Smooth muscle cell (in vitro differentiated cells): ENCODE results near the gene PLEKHA8. TPM values are rescaled to one million over a fixed set of nuclear protein-coding genes. Genes with fewer than 3 reads are reported as not detected.

Source experiments
- DNase-seq: peaks from one replicate; lab custom pipeline; 2025; ENCODE audit not compliant: unreplicated experiment; lab: John Stamatoyannopoulos, UW
- H2AFZ ChIP-seq: fragments of 200-600 bp; sonication (generic); 2 replicates; pipeline ENCODE4 v1.6.0; 2016; ENCODE audit warnings: antibody characterized with exemption, low read depth, mild to moderate bottlenecking
- H3F3A ChIP-seq: fragments of 200-600 bp; sonication (generic); 2 replicates; pipeline ENCODE4 v1.6.0; 2017; ENCODE audit warnings: antibody characterized with exemption, low read depth
- H3K27ac ChIP-seq: fragments of 200-600 bp; sonication (generic); 2 replicates; pipeline ENCODE4 v1.5.1; 2016; ENCODE audit warnings: low read depth, mild to moderate bottlenecking
- H3K27me3 ChIP-seq: fragments of 200-600 bp; sonication (generic); 2 replicates; pipeline ENCODE4 v1.6.1; 2016; ENCODE audit warnings: low read depth, mild to moderate bottlenecking
- H3K36me3 ChIP-seq: fragments of 200-600 bp; sonication (generic); 2 replicates; pipeline ENCODE4 v1.5.1; 2016; ENCODE audit warnings: low read depth
- H3K4me1 ChIP-seq: fragments of 200-600 bp; sonication (generic); 2 replicates; pipeline ENCODE4 v1.5.1; 2016; ENCODE audit warnings: low read depth
- H3K4me2 ChIP-seq: fragments of 200-600 bp; sonication (generic); 2 replicates; pipeline ENCODE4 v1.6.0; 2016; ENCODE audit warnings: mild to moderate bottlenecking
- H3K4me3 ChIP-seq: fragments of 200-600 bp; sonication (generic); 2 replicates; pipeline ENCODE4 v1.5.1; 2016; ENCODE audit warnings: mild to moderate bottlenecking
- H3K79me2 ChIP-seq: fragments of 200-600 bp; sonication (generic); 2 replicates; pipeline ENCODE4 v1.6.0; 2016; ENCODE audit warnings: low read depth, mild to moderate bottlenecking
- H3K9ac ChIP-seq: fragments of 200-600 bp; sonication (generic); 2 replicates; pipeline ENCODE4 v1.6.0; 2016; ENCODE audit warnings: low read depth
- H3K9me3 ChIP-seq: fragments of 200-600 bp; sonication (generic); replicated peaks from 2 replicates; pipeline ENCODE4 v1.5.1; 2016; ENCODE audit warnings: low read depth
- H4K20me1 ChIP-seq: fragments of 200-600 bp; sonication (generic); 2 replicates; pipeline ENCODE4 v1.6.0; 2016; ENCODE audit warnings: low read depth
- CTCF ChIP-seq: fragments of 200-600 bp; sonication (generic); IDR thresholded peaks from 2 replicates; pipeline ENCODE4 v1.5.1; 2017; ENCODE audit warnings: borderline replicate concordance, mild to moderate bottlenecking, antibody characterized with exemption; ENCODE audit not compliant: insufficient read depth, poor library complexity, severe bottlenecking
- WGBS: methylation state at CpG from one replicate; pipeline ENCODE4 v1.1.7; 2016; ENCODE audit warnings: low lambda C conversion rate; 5-methylcytosine and 5-hydroxymethylcytosine counted together
- polyA plus RNA-seq: library from polyadenylated mRNA; unstranded; fragments of >200 nt; fragmentation: Nextera tagmentation; extraction: Ambion mirVana; gene quantifications from 2 replicates; pipeline ENCODE4 v1.2.1, GENCODE V29; 2016
- total RNA-seq: library from RNA; depleted of rRNA; stranded (reverse); fragments of >200 nt; gene quantifications from 2 replicates; pipeline ENCODE4 v1.2.3, GENCODE V29; 2014

Gene PLEKHA8
- total and polyA plus RNA-seq, 2 experiments from 2014 or later, result 10.0 to 20.4 TPM

- Histone ChIP-seq H3K9me3 (no peaks in the 10 kb centered on the region), H3K27me3 (no peaks in the 10 kb centered on the region), H3K4me3 (no peak overlapping the region), H3K79me2 (no peaks in the 10 kb centered on the region), H2AFZ (no peak overlapping the region), H3K36me3 (no peaks in the 10 kb centered on the region), H3K9ac (no peak overlapping the region), H3F3A (no peaks in the 10 kb centered on the region), H3K4me2 (no peak overlapping the region), H3K27ac (no peak overlapping the region), H4K20me1 (peaks cover 24% of the 10 kb centered on the region), H3K4me1 (no peaks in the 10 kb centered on the region)
- 96% methylated on average over 3 of the region's 3 CpGs for WGBS
- DNase-seq, result no peak
- TF ChIP-seq CTCF, result no peak
These were observed 56.0 kb downstream of the PLEKHA8 start for GRCh38 chr7:30084212-30084611.

- no peaks in the 10 kb centered on the region for H3K36me3 ChIP-seq
- H3K27ac ChIP-seq, result no peak overlapping the region
- TF ChIP-seq CTCF, result no peak
- no peaks in the 10 kb centered on the region for H3K27me3 ChIP-seq
- no peak for DNase-seq
- H3K9ac ChIP-seq, result no peak overlapping the region
- H3F3A ChIP-seq, result no peaks in the 10 kb centered on the region
- no peaks in the 10 kb centered on the region for H3K4me1 ChIP-seq
- H3K4me3 ChIP-seq, result no peak overlapping the region
- H2AFZ ChIP-seq, result no peak overlapping the region
- no peaks in the 10 kb centered on the region for H3K9me3 ChIP-seq
- H3K79me2 ChIP-seq, result no peaks in the 10 kb centered on the region
- H3K4me2 ChIP-seq, result no peak overlapping the region
- H4K20me1 ChIP-seq, result peaks cover 17% of the 10 kb centered on the region
These were observed 58.3 kb downstream of the PLEKHA8 start for GRCh38 chr7:30086529-30086928.

- H3K79me2 ChIP-seq, result no peaks in the 10 kb centered on the region
- no peak overlapping the region for H3K4me3 ChIP-seq
- H3K27ac ChIP-seq, result no peak overlapping the region
- H4K20me1 ChIP-seq, result peaks cover 15% of the 10 kb centered on the region
- H2AFZ ChIP-seq, result no peak overlapping the region
- H3K4me2 ChIP-seq, result no peak overlapping the region
- no peaks in the 10 kb centered on the region for H3K9me3 ChIP-seq
- H3K9ac ChIP-seq, result no peak overlapping the region
- no peak for DNase-seq
- no peaks in the 10 kb centered on the region for H3K36me3 ChIP-seq
- no peaks in the 10 kb centered on the region for H3K27me3 ChIP-seq
- no peaks in the 10 kb centered on the region for H3K4me1 ChIP-seq
- no peak for TF ChIP-seq CTCF
- H3F3A ChIP-seq, result no peaks in the 10 kb centered on the region
These were observed 59.2 kb downstream of the PLEKHA8 start for GRCh38 chr7:30087371-30087770.

- Histone ChIP-seq H3K9ac (no peak overlapping the region), H3K79me2 (no peaks in the 10 kb centered on the region), H3K4me2 (no peak overlapping the region), H3K27me3 (no peaks in the 10 kb centered on the region), H3K4me3 (no peak overlapping the region), H3K9me3 (no peaks in the 10 kb centered on the region), H3K36me3 (no peaks in the 10 kb centered on the region), H4K20me1 (peaks cover 15% of the 10 kb centered on the region), H2AFZ (no peak overlapping the region), H3K4me1 (no peaks in the 10 kb centered on the region), H3F3A (no peaks in the 10 kb centered on the region), H3K27ac (no peak overlapping the region)
- TF ChIP-seq CTCF, result no peak
- DNase-seq, result no peak
These were observed 60.1 kb downstream of the PLEKHA8 start for GRCh38 chr7:30088362-30088761.
